Adipose tissue (tissue), 3 donors: ENCODE data around the gene PACC1. TPM values are rescaled to one million over a fixed set of nuclear protein-coding genes. Genes with fewer than 3 reads are reported as not detected.

Experiments used
- H3K27ac ChIP-seq: one replicate; pipeline ENCODE4 v1.5.1; 2013; ENCODE audit warnings: low read depth, low read length
- WGBS, 3 donors: extraction: QIAGEN DNeasy Blood & Tissue Kit; methylation state at CpG; one replicate each; pipeline ENCODE4 v1.1.7; 2013; 5-methylcytosine and 5-hydroxymethylcytosine counted together
- polyA plus RNA-seq, 3 donors: library from polyadenylated mRNA; stranded (reverse); fragments of 200-250 nt; gene quantifications; one replicate each; pipeline ENCODE4 v1.2.3, GENCODE V29; 2013
- donor health status: healthy with polysubstance abuse.
- donor health status: Bipolar disorder and iron deficiency.
- donor health status: healthy.

Gene PACC1
- polyA plus RNA-seq, result 1 to 10 TPM; 1.9 to 2.4 (median 2.0) TPM

DNA sequence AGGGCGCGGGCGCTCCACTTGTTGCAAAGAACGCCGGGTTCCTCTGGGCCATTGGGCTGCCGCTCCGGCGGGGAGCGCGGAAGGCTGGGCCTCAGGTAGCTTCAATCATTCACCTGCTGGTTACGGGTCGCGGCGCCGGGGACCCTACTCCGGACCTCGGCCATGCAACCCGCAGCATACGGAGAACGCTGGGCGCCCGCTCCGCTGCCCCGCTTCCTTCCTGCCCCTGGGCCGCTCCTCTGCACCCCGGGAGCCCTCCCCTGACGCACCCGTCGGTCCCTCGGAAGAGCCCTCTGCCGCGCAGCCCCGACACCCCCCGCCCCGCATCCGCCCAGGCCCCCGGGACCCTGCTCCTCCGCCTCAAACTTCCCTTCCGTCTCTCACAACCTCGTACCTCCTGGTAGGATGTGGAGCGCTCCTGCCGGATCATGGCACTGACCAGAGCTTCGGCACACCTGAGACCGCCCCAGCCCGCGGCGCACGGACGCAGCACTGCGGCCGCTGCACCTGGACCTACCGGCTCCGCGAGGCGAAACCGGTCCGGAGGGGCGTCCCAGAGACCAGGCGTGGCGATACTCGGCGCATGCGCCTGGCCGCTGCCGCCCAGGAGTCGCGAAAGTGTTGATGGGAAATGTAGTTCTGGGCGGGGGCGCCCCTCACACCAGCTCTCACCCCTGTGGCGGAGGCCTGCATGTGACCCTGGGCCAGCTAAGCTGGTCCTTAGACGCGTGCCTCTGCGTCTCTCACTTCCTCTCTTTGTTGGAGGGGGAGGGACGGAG is at the start of gene PACC1:
TSS of gene PACC1 (minus strand) at position 559 of the 779 bp plus-strand sequence. CDS start at position 430, 129 bp downstream.
- no peak within 1 kb of the TSS for H3K27ac ChIP-seq
- 1% methylated on average over 68 to 74 of the region's 74 CpGs for WGBS, 3 donors

DNA sequence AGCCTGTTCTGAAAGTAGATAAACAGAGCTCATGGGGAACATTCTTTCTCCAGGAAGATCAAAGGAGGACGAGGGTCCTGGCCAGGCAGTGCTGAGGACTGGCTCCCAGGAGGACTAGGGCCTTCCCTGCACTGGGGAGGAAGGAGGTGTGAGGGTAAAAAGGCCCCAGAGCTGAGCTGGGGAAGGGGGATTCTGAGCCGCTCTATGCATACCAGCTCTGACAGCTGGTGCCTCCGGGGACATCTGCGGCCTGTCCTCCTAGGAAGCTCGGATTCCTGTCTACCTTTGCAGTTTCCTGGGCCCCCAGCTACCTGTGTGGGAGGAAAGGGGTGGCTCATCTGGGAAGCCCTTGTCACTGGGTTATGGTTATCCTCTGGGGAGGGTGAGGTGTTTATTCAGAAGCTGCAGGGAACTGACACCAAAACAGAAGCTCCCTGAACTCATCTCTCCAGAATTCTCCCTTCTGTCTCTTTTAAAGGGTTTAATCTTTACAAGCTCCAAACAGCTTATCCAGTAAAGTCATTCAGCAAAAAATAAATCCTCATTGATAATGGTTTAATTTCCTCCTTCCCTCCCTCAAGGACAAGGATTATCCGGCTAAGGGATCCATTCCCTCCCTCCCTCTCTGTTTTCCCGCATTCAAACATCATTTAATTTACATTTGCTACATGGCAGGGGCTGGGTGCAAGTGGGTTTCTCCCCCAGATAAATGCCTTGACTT is 49.0 kb upstream of the PACC1 start:
- H3K27ac ChIP-seq, result no peak overlapping the region
- 75 to 87% (median 85%) methylated on average over 7 of the region's 7 CpGs for WGBS, 3 donors

DNA sequence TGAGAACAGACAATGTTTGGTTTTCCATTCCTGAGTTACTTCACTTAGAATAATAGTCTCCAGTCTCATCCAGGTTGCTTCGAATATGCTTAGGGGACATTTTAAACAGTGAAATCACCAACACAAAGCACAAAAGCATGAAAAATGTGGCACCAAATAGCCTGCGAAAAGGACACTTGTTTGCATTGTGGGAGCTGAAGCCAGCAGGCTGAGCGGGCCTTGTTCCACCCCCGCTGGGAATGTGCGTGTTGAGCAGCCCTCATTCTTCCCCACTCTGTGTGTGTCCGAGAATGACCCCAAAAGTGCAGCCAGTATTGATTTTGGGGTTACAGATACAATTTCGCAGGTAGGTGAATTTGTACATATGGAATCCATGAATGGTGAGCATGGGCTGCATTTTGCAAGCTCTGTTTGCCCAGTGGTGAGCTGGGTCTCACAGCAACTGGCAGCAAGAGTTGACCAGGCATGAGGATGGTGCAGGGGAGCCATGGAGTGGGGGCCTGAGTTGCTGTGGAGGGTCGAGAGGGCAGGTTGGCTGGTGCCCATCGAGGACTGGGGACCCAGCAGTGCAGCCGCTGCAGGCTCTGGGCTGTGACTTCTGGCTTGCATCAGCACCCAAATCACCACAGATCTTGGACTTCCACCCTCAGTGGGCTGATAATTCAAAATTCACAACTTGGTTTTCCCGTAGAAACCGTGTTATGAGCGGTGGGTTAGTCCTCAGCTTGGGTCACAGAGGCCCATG is 47.4 kb upstream of the PACC1 start:
- H3K27ac ChIP-seq, result no peak overlapping the region
- WGBS, 3 donors, result 80 to 91% (median 91%) methylated on average over 13 of the region's 13 CpGs

DNA sequence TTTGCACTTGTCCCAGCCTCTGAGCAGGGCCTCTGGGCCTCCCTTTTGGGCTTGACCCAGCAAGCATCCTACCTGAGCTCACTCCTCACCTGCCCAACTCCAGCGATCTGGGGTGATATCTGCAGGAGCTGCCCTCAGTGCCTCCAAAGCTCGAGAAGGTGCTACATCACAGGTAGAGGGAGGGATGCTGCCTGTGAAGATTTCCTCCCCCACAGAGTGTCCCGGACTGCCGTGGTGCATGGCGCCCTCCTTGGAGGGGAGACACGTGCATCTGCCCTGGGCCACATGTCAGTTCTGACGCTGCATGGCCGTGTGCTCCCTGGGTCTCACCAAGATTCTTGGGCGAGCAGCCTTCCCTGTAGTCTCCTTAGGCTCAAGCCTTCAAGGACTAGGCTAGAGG is 45.7 kb upstream of the PACC1 start:
- WGBS, 3 donors, result 88 to 91% (median 90%) methylated on average over 9 of the region's 9 CpGs

DNA sequence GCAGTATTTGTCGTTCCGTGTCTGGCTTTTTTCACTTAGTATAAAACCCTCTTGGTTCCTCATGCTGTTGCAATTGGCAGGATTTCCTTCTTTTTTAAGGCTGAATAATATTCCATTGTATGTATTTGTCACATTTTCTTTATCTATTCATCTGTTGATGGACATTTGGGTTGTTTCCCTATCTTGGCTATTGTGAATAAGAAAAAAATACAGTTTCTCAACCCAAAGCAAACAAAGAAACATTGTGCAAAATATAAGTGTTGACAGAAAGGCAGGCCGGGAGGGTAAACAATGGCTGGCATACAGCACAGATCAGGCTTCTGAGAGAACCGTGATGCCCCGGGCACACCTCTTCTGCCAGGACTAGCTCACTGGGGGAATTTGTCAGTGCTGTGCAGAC is 45.0 kb upstream of the PACC1 start:
- 80 to 94% (median 94%) methylated on average over 5 of the region's 5 CpGs for WGBS, 3 donors
- no peak overlapping the region for H3K27ac ChIP-seq

More for the DNA sequence above, 45.7 kb upstream of the PACC1 start:
- no peak overlapping the region for H3K27ac ChIP-seq

DNA sequence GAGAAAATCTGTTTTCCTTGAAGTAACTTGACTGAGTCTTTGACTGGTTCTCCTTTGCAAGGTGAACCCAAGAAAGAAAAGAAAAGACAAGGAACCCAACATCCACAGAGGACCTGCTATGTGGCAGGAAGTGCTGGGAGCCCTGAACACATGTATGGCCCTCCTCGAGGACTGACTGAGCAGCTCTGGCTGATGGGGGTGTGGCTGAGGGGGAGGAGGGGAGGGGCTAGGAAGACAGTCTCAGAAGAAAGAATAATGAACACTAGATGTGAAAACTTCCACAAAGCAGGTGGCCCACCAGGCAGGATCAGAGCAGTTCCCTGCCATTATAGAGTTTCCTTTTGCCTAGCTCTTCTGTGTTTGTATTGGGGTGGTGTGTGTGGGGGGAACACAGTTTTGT is 44.1 kb upstream of the PACC1 start:
- no peak overlapping the region for H3K27ac ChIP-seq
- WGBS, 3 donors, result 36 to 42% (median 37%) methylated on average over 1 of the region's 1 CpG

DNA sequence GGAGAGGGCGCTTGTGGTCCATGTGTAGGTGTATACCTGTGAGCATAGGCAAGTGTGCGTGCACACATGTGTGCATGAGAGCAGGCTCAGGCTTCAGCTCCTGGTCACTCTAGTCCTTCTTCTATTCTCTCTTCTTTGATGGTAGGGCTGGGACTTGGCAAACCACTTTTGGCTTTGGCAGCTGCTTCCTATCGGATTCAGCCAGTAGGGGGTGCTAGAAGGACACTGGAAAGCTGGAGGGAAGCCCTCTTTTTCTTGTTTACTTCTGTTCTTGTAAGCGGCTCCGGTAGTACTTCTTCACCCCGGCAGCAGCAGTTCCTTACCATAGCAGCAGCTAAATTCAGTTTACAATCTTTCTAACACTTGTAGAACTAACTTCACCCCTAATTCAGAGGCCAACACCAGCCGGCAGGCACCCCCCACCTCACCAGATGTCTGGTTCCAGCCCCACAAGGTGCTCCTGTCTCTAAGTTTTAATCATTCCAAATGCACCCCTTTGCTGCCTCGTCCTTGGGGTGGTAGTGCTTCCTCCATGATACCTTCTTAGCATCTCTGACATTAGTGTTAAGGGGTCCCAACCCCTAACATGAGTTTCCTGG is 43.2 kb upstream of the PACC1 start:
- WGBS, 3 donors, result 56 to 58% (median 58%) methylated on average over 8 of the region's 8 CpGs
- no peak overlapping the region for H3K27ac ChIP-seq

DNA sequence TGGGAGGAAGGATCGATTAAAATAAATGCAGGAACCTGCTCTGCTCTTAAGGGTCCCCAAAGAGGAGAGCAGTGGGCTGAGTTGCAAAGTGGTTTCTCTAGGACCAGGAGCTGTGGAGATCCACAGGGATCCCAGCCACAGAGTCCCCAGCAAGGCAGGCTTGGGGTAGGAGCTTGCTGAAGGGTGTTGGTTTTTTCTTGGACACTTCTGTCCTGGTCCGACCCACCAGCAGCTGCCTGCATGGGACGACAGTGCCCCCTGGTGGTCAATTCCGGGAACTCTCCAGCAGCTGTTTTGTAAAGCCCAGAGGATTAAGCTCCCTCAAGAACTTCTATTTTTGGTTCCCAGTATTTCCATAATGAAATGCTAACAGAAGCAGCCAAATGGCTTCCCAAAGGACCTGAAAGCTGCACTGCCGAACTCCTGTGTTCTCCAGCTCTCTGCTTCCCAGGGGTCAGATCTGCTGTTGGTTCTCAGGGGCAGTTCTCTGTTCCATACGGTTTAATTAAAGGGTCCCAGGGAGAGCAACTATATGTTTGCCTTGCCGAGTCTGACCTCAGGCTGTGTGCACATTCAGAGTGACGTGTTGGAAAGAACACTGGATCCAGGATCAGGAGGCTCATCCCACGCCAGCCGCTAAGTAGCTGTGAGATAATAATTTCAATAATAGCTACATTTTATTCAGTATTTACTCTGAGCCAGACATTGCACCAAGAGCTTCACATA is 41.3 kb upstream of the PACC1 start:
- no peak overlapping the region for H3K27ac ChIP-seq
- WGBS, 3 donors, result 33 to 39% (median 36%) methylated on average over 10 of the region's 10 CpGs

DNA sequence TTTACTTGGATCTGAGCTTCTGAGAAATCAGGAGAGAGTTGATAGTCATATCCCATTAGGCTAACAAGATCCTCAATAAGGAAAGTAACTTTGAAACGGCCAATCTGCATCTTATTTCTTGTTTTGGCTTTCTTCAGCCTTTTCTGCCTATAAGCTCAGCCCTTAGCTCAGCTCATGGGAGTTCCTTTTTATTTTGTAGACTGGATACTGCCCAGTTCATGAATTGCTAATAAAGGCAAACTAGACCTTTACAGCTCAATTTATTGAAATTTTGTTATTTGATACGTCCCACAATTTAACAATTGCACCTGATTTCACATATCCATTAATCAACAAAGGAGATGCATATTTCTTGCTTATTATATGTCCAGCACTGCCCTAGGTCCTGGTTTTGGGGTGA is 40.7 kb upstream of the PACC1 start:
- H3K27ac ChIP-seq, result no peak overlapping the region
- WGBS, 3 donors, result 87 to 95% (median 88%) methylated on average over 2 of the region's 2 CpGs

DNA sequence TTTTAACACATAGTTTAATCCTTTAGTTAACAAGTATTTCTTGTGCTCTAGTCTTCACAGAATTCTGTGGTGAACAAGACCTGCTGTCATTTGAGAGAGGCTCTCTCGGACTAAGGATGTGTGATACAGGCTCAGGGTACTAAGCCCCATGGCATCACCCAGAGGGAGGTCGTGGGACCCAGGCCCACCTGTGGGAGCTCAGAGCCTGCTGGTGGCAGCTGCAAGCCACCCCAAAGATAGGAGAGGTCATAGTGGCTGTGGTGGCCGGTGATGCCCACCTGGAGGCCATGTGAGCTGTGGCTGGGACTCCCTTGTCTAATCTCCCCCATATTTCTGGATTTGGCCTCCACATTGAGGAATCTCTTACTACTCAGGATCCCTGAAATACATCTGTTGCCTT is 40.1 kb upstream of the PACC1 start:
- H3K27ac ChIP-seq, result no peak overlapping the region
- WGBS, 3 donors, result 91 to 96% (median 95%) methylated on average over 3 of the region's 3 CpGs

DNA sequence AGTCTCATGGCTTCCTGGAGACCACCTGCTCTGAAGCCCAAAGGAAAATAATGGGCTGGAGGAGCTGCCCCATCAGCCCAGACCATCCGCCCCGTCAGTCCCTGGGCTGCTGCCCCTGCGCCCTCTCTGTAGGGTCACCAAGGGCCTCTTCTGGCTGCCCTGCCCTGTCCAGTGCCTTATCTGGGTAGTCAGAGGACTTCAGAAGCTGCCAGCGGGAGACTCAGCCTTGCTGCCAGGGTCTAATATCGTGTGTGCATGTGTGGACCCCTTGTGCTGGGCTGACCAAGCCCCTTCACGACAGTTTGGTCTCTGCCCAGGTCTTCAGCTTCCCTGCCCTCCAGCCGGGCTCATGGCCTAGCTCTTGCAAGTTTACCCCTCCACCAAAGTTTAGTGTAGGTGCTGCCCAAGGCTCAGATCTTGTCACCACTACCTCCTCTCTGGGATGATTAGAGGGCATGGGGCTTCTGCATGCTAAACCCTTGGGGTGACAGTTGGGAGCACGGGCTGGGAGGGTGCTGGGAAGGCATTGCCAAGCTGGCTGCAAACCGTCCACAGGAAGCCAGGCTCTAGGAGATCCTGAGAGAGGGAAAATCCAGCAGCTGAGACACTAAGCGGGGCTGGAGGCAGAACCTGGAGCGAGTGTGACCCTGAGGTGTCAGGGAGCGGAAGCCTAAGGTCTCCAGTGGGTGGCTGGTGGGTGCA is 38.6 kb upstream of the PACC1 start:
- 76 to 82% (median 81%) methylated on average over 12 of the region's 12 CpGs for WGBS, 3 donors

DNA sequence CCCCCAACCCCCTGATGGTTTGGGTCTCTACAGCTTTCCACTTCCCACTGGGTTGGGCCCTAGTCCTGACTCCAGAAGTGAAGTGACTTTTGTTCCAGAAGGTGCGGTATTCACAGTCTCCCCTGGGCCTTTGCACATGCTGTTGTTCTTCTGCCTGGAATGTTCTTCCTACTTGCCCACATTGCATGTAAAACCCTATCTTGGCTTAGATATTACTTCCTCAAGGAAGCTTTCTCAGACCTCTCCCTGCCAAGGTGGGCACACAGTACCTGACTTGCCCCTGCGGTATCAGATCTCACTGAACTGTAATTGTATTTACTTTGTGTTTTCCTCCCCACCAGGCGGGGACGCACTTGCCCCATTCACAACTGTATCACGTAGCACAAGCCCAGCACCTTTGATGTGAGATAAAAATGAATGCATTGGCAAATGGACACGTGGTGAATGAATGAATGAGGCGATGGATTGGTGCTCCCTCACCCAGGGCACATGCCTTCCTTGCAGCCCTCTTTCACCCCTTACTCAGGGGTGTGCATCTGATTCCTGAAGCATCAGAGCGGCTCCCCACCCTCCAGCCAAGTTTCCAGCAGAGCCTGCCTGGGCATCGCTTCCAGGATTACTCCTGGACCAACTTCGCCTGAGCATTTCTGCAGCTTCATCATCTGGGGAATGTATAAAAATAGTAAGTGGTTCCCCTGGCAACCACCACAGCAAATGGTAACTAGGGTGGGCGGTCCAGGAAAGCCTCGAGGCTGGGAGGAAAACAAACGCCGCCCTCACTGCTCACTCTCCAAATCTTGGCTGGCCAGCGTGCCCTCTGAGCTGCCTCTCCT is 37.9 kb upstream of the PACC1 start:
- H3K27ac ChIP-seq, result no peak overlapping the region
- 41 to 71% (median 45%) methylated on average over 15 of the region's 15 CpGs for WGBS, 3 donors

More for the DNA sequence above, 38.6 kb upstream of the PACC1 start:
- no peak overlapping the region for H3K27ac ChIP-seq

DNA sequence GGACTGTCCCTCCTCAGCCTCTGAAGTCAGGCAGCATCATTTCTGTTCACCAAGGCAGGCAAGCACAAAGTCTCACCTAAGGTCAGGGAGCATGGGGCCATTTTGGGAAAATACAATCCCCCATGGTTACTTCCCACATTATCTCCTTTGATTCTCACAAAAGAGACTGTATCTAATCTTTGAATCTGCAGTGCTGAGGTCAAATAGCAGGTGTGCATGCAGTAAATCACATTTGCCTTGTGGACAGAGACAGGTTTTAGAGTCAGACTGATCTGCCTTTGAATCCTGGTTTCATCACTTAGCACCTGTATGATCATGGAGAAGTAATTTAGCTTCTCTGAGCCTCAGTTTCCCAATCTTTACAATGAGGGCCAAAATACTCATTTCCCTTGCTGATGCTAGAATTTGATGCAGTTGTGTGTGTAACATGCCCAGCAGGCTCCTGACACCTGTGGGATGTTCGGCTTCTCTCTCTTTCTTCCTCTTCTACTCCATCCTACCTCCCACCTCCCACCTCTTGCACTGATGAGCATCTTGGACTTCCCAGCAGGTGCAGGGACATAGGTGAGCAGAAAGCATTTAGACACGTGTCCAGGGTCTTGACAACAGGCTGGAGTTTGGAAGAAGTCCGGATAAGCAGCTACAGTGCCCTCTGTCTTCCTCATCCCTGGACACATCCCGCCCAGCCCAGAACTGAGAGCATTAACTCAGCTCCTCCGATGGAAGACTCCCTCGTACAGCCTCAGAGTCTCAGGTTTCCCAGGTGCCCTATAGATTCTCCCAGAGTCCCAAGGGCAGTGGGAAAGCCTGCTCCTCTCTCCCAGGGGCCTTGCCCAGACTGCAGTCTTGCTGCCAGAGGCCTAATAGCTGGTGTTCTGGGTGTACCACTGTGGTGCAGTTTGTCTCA is 37.0 kb upstream of the PACC1 start:
- H3K27ac ChIP-seq, result no peak overlapping the region
- WGBS, 3 donors, result 78 to 91% (median 91%) methylated on average over 6 of the region's 6 CpGs

DNA sequence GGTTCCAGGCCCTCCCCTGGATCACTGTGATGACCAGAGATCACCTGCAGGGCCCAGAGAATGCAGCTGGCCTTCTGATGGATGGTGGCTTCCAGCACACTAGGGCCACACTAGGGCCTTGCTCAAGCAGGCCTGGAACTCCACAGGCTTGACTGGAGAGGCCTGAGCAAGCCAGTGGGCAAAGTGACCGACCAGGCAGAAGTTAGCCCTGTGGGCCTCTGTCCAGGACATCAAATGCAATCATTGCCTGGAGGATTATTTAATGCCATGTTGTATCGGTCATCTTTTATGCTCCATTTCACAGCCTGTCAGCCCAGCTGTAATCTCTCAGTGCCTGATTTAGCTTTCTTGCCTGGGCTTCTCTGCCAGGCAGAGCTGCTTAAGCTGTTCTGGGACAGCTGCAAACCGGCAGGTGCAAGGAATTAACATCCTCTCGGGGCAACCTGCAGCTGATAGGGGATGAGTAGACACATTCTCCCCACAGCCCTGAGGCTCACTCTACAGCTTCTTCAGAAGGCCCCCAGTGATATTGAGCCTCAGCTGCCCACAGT is 35.7 kb upstream of the PACC1 start:
- 67 to 85% (median 81%) methylated on average over 4 of the region's 4 CpGs for WGBS, 3 donors
- H3K27ac ChIP-seq, result no peak overlapping the region

DNA sequence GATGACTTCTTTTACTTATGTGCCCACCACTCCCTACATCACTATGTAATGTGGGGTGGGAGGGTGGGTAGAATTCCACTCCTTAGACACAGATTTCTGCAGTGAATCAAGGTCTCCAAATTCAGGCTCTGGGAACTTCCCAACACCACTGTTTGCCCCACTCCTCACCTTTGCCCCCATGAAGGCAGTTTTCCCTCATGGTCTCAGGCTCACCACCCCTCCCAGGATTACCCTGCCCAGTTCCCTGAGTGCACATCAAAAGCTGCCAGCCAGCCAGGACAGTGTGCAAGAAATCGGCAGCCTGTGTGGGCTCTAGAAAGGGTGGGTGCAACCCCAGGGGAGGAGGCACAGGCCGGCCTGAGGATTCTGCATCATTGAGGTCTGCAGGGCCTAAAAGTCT is 32.8 kb upstream of the PACC1 start:
- H3K27ac ChIP-seq, result no peak overlapping the region
- WGBS, 3 donors, result 57 to 85% (median 76%) methylated on average over 2 of the region's 2 CpGs

DNA sequence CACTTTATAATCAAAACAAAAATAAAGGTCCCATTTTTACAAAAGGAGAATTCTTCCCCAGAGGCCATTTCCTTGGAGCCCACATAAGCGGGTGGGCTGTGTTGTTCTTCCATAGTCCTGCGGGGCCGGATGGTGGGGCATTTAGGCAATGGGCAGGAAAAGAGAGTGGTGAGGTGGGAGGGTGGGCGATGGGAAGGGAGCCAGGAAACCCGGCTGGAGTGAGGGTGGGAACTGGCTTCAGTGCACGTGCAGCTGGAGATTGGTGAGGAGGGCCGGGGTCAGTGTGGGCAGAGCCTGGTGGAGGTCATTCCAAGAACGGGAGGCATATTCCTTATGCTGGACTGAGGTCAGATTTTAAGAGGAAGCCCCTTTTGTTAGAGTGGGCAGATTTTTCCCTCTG is 31.6 kb upstream of the PACC1 start:
- H3K27ac ChIP-seq, result no peak overlapping the region
- 82 to 86% (median 86%) methylated on average over 8 of the region's 8 CpGs for WGBS, 3 donors
